BLaER1 treated with 17β-estradiol and CSF1 and Interleukin-3, amounts not matched to agents 10 nM and 100 nM (cell line): ENCODE measurements around the gene NDUFA11.

ENCODE experiments used
- H3K27ac ChIP-seq, 11 experiments: shearing (Covaris generic); formaldehyde crosslinking; 2 replicates each; pipeline ENCODE4 v1.8.1; 2022
- H3K27me3 ChIP-seq, 11 experiments: shearing (Covaris generic); formaldehyde crosslinking; 2 replicates each; pipeline ENCODE4 v1.8.1; 2022
- H3K36me3 ChIP-seq, 11 experiments: shearing (Covaris generic); formaldehyde crosslinking; 2 replicates each; pipeline ENCODE4 v1.8.1; 2022
- H3K4me1 ChIP-seq, 10 experiments: shearing (Covaris generic); formaldehyde crosslinking; 2 replicates each; pipeline ENCODE4 v1.8.1; 2022
- H3K4me2 ChIP-seq, 11 experiments: shearing (Covaris generic); formaldehyde crosslinking; 2 replicates each; pipeline ENCODE4 v1.8.1; 2022
- H3K4me3 ChIP-seq, 10 experiments: shearing (Covaris generic); formaldehyde crosslinking; 2 replicates each; pipeline ENCODE4 v1.8.1; 2022
- H3K9ac ChIP-seq, 11 experiments: shearing (Covaris generic); formaldehyde crosslinking; 2 replicates each; pipeline ENCODE4 v1.8.1; 2022
- H3K9me3 ChIP-seq, 11 experiments: shearing (Covaris generic); formaldehyde crosslinking; replicated peaks in 1 of 11; 2 replicates each; pipeline ENCODE4 v1.8.1; 2022
- H4K20me1 ChIP-seq, 11 experiments: shearing (Covaris generic); formaldehyde crosslinking; 2 replicates each; pipeline ENCODE4 v1.8.1; 2022
- Cebpa-rat ChIP-seq, 11 experiments: shearing (Covaris generic); IDR thresholded peaks; 2 replicates each; pipeline ENCODE4 v1.8.1; 2022

Gene NDUFA11

DNA sequence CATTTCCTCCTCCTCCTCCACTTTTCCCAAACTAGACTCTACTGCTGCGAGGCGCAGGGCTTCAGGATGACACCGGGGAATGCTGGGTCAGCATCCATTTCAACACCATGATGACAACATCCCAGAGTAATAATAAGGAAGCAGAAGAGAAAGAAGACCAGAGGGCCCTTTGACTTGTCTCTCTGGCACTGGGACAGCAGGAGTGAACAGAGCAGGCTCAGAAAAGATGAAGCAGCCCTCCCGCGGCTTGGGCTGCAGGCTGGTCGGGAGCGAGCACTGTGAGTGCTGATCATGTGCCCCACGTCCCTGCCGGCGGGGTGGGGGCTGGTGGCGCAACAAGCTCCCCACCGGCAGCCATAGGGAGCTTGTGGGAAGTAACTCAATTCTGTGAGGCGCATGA is 43.8 kb upstream of the NDUFA11 start:
- Histone ChIP-seq H3K36me3 (peaks cover 22 to 74% (median 42%) of the 10 kb centered on the region in 11 experiments; a peak in 20 of 22 replicates), H3K27ac (peak overlapping the region in 9 of 11 experiments; percentile 9 to 74 (median 49); a peak in 12 of 22 replicates), H3K4me1 (peaks cover 82 to 94% (median 91%) of the 10 kb centered on the region in 10 experiments), H3K27me3 (no peaks in the 10 kb centered on the region), H4K20me1 (peaks cover 79 to 100% (median 100%) of the 10 kb centered on the region in 11 experiments), H3K9ac (peak overlapping the region in 5 of 11 experiments; percentile 8 to 63 (median 26); a peak in 5 of 22 replicates), H3K9me3 (no peaks in the 10 kb centered on the region), H3K4me3 (no peak overlapping the region), H3K4me2 (peak overlapping the region; percentile 81 to 94 (median 90))
- no peak for TF ChIP-seq Cebpa-rat (IDR thresholded peaks at IDR 0.05)

- Histone ChIP-seq H3K36me3 (peaks cover 50 to 97% (median 68%) of the 10 kb centered on the region in 11 experiments), H3K27ac (no peak overlapping the region), H3K4me3 (no peak overlapping the region), H3K27me3 (no peaks in the 10 kb centered on the region), H3K9me3 (no peaks in the 10 kb centered on the region), H4K20me1 (peaks cover 71 to 100% (median 100%) of the 10 kb centered on the region in 11 experiments; a peak in 20 of 22 replicates), H3K9ac (peak overlapping the region in 4 of 11 experiments; percentile 7 to 42 (median 18); a peak in 4 of 22 replicates), H3K4me1 (peaks cover 44 to 74% (median 71%) of the 10 kb centered on the region in 10 experiments), H3K4me2 (peak overlapping the region in 7 of 11 experiments; percentile 21 to 90 (median 42); a peak in 12 of 22 replicates)
- no peak for TF ChIP-seq Cebpa-rat (IDR thresholded peaks at IDR 0.05)
Observed at GRCh38 chr19:5943623-5944022, 40.0 kb upstream of the NDUFA11 start.

GRCh38 chr19:5943045-5943444 is 39.5 kb upstream of the NDUFA11 start:
- Histone ChIP-seq H3K4me3 (no peak overlapping the region), H3K9ac (peak overlapping the region in 2 of 11 experiments; percentile 21 to 42; a peak in 2 of 22 replicates), H4K20me1 (peaks cover 72 to 100% (median 100%) of the 10 kb centered on the region in 11 experiments; a peak in 20 of 22 replicates), H3K4me1 (peaks cover 39 to 74% (median 71%) of the 10 kb centered on the region in 10 experiments), H3K27me3 (no peaks in the 10 kb centered on the region), H3K9me3 (no peaks in the 10 kb centered on the region), H3K4me2 (no peak overlapping the region), H3K36me3 (peaks cover 54 to 95% (median 74%) of the 10 kb centered on the region in 11 experiments), H3K27ac (no peak overlapping the region)
- TF ChIP-seq Cebpa-rat (IDR thresholded peaks at IDR 0.05), result no peak

DNA sequence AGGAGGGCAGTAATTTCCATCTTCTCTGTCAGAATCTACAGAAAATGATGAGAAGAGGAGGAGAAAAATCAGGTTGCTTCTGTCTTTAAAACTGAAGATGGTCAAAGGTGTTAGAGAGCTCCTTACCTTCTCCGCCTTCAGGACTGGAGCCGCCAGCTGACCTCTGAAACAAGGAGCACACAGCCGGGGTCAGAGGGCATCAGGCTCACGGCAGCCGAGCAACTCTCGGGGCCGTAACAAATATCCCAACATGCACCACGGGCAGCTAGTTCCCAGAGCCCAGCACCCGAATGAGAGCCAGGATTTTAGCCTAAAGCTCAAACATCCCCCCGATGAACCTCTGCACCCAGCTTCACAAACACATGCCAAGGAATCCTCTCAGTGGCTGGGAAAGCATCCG is 38.1 kb upstream of the NDUFA11 start:
- Histone ChIP-seq H4K20me1 (peaks cover 85 to 100% (median 100%) of the 10 kb centered on the region in 11 experiments; a peak in 21 of 22 replicates), H3K4me2 (no peak overlapping the region), H3K4me1 (peaks cover 39 to 74% (median 71%) of the 10 kb centered on the region in 10 experiments), H3K27me3 (no peaks in the 10 kb centered on the region), H3K27ac (no peak overlapping the region), H3K9me3 (no peaks in the 10 kb centered on the region), H3K36me3 (peaks cover 54 to 86% (median 69%) of the 10 kb centered on the region in 11 experiments), H3K9ac (0 out of 22 replicates have a peak overlapping the region, but pooled peaks of 1 of the 11 experiments have one; percentile 1), H3K4me3 (no peak overlapping the region)
- no peak for TF ChIP-seq Cebpa-rat (IDR thresholded peaks at IDR 0.05)

- Histone ChIP-seq H3K4me3 (no peak overlapping the region), H3K9ac (no peak overlapping the region; a peak in 1 of 22 replicates), H3K36me3 (peaks cover 46 to 93% (median 67%) of the 10 kb centered on the region in 11 experiments), H3K27ac (no peak overlapping the region), H3K9me3 (no peaks in the 10 kb centered on the region), H4K20me1 (peaks cover 85 to 100% (median 100%) of the 10 kb centered on the region in 11 experiments; a peak in 21 of 22 replicates), H3K27me3 (no peaks in the 10 kb centered on the region), H3K4me1 (peaks cover 28 to 74% (median 71%) of the 10 kb centered on the region in 10 experiments), H3K4me2 (0 out of 22 replicates have a peak overlapping the region, but pooled peaks of 1 of the 11 experiments have one; percentile 92)
- no peak for TF ChIP-seq Cebpa-rat (IDR thresholded peaks at IDR 0.05)
Observed at GRCh38 chr19:5940260-5941208, 36.9 kb upstream of the NDUFA11 start.

GRCh38 chr19:5937550-5937949 is 34.0 kb upstream of the NDUFA11 start:
- Histone ChIP-seq H3K4me1 (peaks cover 15 to 60% (median 58%) of the 10 kb centered on the region in 10 experiments), H3K4me3 (no peak overlapping the region; a peak in 1 of 20 replicates), H3K9ac (peak overlapping the region in 9 of 11 experiments; percentile 11 to 74 (median 38); a peak in 15 of 22 replicates), H3K27ac (peak overlapping the region in 6 of 11 experiments; percentile 21 to 65 (median 44); a peak in 9 of 22 replicates), H3K4me2 (peak overlapping the region; percentile 2 to 93 (median 73); a peak in 20 of 22 replicates), H4K20me1 (peaks cover 83 to 100% (median 99%) of the 10 kb centered on the region in 11 experiments; a peak in 21 of 22 replicates), H3K9me3 (no peaks in the 10 kb centered on the region), H3K36me3 (peaks cover 63 to 93% (median 82%) of the 10 kb centered on the region in 11 experiments), H3K27me3 (no peaks in the 10 kb centered on the region)
- TF ChIP-seq Cebpa-rat (IDR thresholded peaks at IDR 0.05), result no peak

- H3K27me3 ChIP-seq, result no peaks in the 10 kb centered on the region
- H3K9me3 ChIP-seq, result no peaks in the 10 kb centered on the region
- H3K36me3 ChIP-seq, result peaks cover 64 to 93% (median 82%) of the 10 kb centered on the region in 11 experiments
- no peak overlapping the region for H3K4me3 ChIP-seq
- H3K27ac ChIP-seq, result 0 out of 22 replicates have a peak overlapping the region, but pooled peaks of 2 of the 11 experiments have one; percentile 21 to 35
- H4K20me1 ChIP-seq, result peaks cover 69 to 99% (median 86%) of the 10 kb centered on the region in 11 experiments; a peak in 21 of 22 replicates
- peaks cover 15 to 60% (median 58%) of the 10 kb centered on the region in 10 experiments for H3K4me1 ChIP-seq
- peak overlapping the region in 9 of 11 experiments; percentile 40 to 93 (median 73); a peak in 18 of 22 replicates for H3K4me2 ChIP-seq
- H3K9ac ChIP-seq, result peak overlapping the region in 4 of 11 experiments; percentile 44 to 67 (median 54); a peak in 7 of 22 replicates
- TF ChIP-seq Cebpa-rat (IDR thresholded peaks at IDR 0.05), result no peak
Observed at GRCh38 chr19:5936292-5936592, 32.7 kb upstream of the NDUFA11 start.

DNA sequence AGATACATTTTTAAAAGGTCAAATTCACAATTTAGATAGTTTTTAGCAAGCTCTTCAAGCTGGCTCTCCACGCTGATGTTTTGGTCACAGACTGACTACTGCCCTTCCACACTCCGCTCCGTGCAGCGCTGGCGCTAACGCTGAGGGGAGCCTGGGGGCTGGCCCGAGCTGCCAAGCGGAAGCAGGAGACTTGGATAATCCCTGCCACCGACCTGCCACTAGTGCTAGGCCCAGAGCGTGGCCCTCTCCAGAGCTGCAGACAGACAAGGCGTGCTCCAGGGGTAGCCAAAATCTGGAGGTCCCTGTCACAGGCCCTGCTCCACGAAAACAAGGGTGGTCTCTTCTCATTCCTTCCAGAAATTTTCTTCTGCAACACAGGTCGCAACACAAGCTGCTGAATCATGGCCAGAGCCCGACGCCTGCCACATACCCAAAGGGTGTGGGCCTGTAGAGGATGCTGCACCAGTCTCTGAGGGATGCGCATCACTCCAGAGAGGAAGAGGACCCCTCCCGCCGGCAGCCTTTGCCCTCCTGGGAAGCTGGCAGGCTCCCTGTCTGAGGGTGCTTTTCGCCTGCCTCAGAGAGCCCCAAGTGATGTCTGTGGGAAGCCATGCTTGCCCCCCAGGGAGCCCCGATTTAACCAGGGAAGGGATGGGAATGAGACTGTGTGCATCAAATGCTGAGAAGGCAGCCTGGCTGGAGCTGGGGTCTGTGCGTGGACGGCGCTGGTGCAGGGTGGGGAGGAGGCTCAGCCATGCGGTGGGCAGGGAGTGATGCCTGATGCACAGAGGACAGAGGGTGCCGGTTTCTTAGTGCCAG is 32.1 kb upstream of the NDUFA11 start:
- peak overlapping the region in 9 of 11 experiments; percentile 40 to 93 (median 73); a peak in 18 of 22 replicates for H3K4me2 ChIP-seq
- peak overlapping the region in 6 of 11 experiments; percentile 5 to 67 (median 48); a peak in 8 of 22 replicates for H3K9ac ChIP-seq
- peaks cover 64 to 99% (median 81%) of the 10 kb centered on the region in 11 experiments; a peak in 21 of 22 replicates for H4K20me1 ChIP-seq
- TF ChIP-seq Cebpa-rat (IDR thresholded peaks at IDR 0.05), result no peak
- no peak overlapping the region for H3K4me3 ChIP-seq
- peaks cover 15 to 60% (median 58%) of the 10 kb centered on the region in 10 experiments for H3K4me1 ChIP-seq
- peaks cover 64 to 93% (median 82%) of the 10 kb centered on the region in 11 experiments for H3K36me3 ChIP-seq
- H3K27me3 ChIP-seq, result no peaks in the 10 kb centered on the region
- H3K27ac ChIP-seq, result peak overlapping the region in 3 of 11 experiments; percentile 21 to 35 (median 34); a peak in 2 of 22 replicates
- H3K9me3 ChIP-seq, result no peaks in the 10 kb centered on the region
